DMS79 (cell line): ENCODE results near the gene ORC4.

Source experiments
- DNase-seq: peaks from one replicate; lab custom pipeline; 2025; lab: John Stamatoyannopoulos, UW

ORC4 gene

DNA sequence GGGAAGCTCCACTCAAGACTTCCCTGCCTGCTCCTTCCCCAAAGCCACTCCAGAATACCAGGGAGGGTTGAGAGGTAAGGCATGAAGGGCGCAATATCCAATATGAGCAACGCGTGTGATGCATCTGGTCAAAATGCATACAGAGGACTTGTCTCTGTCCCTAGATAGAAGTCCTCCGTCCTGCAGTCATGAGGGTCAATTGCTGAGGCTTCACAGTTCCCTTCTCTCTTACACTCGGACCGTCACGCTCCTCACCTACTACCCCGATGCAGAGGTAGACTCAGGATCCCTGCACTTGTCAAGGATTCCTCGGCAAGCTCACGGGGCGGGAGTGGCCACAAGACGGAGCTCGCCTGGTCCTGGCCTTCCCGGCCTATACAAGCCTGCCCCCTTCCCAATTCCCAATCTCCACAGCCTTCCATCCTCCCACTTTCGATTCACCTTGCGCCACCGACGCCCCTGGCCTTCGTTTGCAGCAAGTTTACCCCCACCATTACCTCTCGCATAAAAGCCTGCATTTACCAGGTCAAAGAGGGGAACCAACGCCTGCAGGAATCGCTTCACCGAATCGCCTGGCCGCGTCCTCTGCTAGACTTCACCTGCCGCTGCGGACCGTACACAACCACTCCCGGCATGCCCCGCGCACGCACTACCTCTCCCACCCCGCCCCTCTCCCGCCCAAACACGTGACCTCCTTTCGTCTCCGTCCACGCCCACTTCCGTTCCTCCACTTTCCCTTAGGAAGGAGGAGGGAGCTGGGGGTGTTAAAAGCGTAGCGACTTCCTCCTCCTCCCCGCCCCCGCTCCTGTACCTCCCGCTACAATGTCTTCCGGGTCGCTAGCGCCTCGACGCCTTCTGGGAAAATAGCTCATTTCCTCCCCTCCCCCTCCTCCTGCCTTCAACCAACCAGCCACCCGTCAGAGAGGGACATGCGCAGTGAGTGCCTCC, at the start of gene ORC4:
Gene ORC4 (minus strand): TSS at position 627 of the 948 bp plus-strand sequence. CDS start 44,779 bp downstream, outside the sequence.
- peak; percentile 99 for DNase-seq

DNA sequence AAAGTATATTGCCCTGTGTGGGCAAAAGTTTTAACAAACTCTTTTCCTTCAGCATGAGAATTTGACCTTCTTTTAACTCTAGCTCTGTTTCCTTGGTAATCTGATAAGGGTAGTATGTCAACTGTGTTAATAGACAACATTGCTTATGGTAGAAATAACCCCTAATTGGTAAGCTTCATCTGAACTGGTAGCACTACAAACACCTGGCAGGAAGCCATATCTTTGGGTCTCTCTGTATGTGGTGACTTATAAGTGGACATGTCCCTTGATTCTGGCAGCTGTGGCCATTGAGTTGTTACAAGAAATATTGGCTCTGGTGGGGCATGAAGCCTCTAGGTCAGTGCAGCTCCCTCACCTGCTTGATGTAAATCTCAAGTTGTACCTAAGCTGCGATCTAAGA, 47.3 kb upstream of the ORC4 start:
- DNase-seq: no peak

DNA sequence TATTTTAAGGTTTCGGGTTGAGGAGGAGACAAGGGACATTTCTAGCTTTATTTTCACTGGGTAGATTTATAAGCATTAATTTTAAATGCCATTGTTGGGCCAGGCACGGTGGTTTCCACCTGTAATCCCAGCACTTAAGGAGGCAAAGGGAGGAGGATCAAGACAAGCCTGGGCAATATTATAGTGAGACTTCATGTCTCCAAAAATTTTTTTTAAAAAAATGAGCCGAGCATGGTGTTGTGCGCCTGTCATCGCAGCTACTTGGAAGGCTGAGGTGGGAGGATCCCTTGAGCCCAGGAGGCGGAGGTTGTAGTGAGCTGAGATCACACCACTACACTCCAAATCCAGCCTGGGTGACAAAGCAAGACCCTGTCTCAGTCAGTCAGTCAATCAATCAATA, 45.4 kb upstream of the ORC4 start:
- no peak for DNase-seq

GRCh38 chr2:148063633-148064032, 43.1 kb upstream of the ORC4 start:
- DNase-seq: no peak

DNA sequence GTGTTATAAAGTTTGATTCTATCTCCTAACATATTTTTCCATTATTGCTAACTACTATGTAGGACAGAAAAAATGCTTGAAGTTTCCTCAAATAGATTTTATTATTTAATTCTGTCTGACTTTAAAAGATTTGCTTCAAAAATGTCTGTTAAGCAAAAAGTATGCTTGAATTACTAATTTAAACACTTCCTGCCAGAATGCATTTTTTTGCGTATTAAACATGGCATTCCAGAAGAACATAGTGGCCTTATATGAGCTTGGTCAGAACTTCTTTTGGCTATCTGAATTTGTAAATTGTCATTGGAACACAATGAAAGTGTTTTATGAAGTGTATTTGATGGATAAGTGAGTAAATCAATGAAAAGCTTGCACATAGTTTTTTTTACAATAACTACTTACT, 38.1 kb upstream of the ORC4 start:
- no peak for DNase-seq

DNA sequence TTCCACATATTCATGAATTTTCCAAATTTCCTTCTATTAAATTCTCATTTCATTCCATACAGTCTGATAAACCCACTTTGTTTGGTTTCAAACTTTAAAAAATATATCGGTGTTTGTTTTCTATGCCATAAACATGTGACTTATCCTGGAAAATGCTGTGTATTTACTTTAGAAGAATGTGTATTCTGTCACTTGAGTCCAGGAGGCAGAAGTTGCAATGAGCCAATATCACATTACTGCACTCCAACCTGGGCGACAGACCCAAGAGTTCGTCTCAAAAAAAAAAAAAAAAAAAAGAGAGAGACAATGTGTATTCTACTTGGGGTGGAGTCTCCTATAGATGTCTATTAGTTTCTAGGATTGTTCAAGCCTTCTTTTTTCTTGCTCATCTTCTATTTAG, 32.1 kb upstream of the ORC4 start:
- DNase-seq: no peak

DNA sequence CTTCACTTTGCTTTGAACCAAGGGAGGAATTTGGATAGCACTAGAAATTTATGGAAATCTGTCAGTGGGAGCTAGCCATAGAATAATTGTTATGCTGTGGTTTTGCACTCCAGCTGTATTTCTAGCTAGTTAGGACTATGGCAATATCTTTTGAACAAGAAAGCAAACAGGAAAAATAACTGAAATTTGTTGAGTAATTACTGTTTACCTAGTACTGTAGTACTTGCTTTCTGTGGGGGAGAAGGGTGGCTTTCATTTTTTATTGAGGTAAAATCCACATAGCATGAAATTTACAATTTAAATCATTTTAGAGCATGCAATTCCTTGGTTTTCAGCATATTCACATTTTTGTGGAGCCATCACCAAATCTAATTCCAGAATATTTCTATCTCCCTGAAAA, 28.7 kb upstream of the ORC4 start:
- no peak for DNase-seq

DNA sequence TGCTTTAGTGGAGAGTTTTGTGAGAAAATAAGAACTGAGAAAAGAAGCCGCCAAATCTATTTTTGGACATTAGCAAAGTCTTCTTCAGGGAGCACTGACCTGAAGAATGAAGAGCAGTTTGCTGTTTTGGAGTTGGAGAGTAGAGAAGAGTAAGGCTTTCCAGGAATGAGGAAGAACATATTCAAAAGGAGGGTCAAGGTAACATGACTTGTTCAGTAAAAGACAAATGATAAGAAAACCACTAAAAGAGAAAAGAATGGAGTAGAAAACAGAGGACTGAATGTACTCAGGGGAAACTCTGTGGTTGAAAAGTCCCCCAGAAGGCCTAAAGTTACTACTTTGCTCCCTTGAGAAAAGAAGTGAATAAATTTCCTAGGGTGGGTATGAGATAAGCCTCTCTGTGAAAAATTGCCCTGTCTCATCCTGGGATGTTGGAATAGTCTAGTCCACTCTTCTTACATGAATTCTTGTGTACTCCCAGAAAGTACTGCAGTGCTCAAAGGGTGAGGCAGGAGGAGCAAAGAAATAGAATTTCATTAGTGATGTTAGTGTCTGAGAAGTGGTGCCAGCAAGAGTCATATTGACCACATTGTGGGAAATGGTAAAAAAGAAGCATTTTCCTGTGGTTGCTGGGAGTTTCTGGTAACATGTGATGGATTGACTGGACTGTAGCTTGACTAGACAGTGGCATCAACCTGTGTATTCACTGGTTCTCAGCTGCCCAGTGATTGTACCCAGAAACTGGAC, 28.1 kb upstream of the ORC4 start:
- DNase-seq: no peak

DNA sequence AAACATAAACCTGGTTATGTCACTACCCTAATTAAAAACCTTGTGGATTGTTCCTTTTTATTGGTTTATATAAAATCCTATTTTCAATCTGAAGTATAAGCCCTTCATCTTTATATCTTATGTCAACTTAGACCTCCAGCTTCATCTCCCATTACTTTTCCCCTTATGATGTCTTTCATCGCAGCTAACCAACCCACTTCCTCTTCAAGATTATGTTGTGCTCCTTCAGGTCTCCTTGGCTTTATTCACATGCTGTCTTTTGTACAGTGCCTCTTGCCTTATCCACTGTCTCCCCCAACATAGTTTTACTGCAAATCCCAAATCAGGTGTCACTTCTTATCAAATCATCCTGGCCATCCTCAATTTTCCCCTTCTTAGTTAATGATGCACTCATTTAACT, 26.3 kb upstream of the ORC4 start:
- no peak for DNase-seq

GRCh38 chr2:148044322-148044721, 23.8 kb upstream of the ORC4 start:
- no peak for DNase-seq

DNA sequence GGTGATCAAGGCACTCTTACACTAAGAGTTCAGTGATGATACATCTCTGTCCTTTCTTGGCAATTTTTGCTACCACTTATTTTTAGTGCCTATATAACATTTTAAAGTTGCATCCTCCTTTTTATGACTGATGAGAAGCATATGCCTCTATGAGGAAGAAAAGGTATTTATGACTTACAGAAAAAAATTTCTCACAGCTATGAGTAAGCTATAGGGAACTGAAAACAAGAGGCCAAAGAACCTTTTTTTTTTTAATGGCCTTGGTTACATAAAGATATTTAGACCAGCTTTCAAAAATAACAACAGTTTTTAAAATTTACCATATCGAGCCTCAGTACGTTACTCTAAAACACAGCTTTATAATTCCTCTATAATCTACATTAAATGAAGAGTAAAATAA, 21.7 kb upstream of the ORC4 start:
- DNase-seq: no peak

GRCh38 chr2:148039783-148040182, 19.2 kb upstream of the ORC4 start:
- DNase-seq: no peak

DNA sequence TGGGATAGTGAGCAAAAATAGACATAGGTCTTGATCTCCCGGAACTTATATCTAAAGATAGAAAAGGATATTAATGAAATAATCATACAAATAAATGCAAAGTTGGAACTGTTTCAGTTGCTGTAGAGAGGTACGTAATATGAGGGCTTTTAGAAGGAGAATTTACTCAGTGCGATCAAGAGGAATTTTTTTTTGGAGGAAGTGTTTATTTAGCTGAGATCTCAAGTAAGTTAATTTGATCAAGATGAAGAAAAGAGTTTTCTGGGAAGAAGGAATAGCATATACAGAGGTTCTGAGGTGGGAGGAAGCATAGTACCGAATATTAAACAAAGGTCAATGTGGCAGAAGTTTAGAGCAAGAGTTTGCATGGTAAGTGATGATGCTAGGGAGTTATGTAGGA, 11.7 kb upstream of the ORC4 start:
- no peak for DNase-seq

- DNase-seq: peak; percentile 9
These were observed 10.6 kb upstream of the ORC4 start for GRCh38 chr2:148031152-148031551.

DNA sequence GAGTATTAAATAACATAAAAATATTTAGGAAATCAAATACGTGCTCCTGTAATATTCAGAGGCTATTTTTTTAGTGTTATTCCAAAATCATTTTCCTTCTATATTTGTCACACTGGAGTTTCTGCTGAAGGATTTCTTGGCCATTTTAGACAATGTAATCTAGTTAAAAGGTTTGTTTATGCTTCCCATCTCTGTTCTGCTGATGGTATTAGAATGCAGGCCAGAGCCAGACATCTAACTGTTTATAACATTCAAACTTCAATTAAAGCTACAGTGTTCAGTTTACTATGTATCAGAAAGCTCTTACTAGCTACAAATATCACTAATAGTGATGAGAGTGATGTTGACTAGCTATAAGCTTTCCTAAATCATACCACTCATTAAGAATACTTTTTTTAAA, 8.2 kb upstream of the ORC4 start:
- DNase-seq: no peak

DNA sequence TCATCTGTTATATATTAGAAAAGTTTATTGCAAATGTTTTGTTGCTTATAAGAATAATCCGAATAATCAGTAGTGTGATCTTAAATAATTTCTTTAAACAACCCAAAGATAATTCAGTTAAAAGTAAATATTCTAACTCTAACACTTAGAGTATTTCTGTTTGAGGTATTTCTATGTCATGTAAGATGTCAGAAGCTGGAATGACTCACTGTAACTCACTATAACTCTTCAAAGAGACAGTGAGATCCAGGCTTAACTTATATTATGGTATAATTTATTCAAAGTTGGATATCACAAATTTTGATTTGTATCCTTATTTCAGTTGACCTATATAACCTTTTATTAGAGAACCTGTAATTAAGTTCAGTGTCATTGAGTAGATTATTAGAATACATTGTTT, 7.3 kb upstream of the ORC4 start:
- DNase-seq: no peak

GRCh38 chr2:148026573-148026972, 6.0 kb upstream of the ORC4 start:
- no peak for DNase-seq

DNA sequence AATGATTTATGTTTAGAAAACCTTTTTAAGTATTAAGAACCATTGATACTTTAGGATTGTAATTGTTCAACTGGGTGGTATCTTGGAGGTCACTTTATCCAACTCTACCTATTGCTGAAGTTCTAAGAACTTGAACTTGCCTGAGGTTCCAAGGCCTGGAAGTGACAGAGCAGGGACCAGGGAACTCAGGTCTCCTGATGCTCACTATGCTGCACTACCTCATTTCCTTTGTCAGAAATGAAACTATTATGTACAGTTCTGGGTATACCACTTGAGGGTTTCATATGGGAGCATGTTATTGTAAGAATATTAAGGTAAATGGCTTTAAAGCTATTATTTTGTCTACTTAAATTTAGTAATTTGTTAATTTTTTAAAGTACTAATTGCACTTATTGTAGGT, 3.3 kb upstream of the ORC4 start:
- no peak for DNase-seq

- DNase-seq: no peak
These were observed 2.3 kb upstream of the ORC4 start for GRCh38 chr2:148022882-148023281.

DNA sequence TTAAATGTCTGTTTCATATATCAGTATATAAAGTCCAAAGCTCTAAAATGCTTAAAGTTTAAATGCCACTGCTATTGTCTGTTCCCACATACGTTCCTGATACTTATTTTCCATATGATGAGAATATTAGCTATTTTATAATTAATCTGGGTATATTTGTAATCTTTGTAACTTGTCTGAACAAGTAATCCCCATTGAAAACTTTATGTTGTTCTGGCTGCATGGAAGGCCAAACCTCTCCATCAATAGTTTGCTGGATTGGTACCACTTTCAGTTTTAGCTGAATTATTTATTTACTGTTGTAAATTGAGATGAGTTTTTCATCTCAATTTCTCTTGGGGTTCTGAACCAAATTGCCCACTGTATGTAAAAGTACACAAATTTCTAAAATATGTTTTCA, 1.8 kb upstream of the ORC4 start:
- no peak for DNase-seq

DNA sequence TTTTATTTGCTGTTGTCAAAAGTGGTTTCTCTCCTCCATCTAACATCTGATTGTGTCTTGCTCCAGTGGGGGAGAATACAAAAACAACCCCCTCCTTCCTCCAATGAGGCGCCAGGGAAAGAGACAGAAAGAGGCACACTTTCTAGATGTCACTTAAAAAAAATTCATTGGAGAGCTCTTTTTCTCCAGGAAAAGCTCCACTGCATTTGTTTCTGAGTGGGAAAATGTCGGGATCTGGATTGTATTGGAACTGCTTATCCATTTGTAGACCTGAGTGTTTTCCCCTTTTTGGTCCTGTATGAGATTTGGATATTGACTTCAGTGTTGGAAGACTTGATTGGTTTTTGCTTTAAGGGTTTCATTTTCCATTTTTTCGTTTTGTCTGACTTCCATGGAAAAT, 1.3 kb upstream of the ORC4 start:
- no peak for DNase-seq

DNA sequence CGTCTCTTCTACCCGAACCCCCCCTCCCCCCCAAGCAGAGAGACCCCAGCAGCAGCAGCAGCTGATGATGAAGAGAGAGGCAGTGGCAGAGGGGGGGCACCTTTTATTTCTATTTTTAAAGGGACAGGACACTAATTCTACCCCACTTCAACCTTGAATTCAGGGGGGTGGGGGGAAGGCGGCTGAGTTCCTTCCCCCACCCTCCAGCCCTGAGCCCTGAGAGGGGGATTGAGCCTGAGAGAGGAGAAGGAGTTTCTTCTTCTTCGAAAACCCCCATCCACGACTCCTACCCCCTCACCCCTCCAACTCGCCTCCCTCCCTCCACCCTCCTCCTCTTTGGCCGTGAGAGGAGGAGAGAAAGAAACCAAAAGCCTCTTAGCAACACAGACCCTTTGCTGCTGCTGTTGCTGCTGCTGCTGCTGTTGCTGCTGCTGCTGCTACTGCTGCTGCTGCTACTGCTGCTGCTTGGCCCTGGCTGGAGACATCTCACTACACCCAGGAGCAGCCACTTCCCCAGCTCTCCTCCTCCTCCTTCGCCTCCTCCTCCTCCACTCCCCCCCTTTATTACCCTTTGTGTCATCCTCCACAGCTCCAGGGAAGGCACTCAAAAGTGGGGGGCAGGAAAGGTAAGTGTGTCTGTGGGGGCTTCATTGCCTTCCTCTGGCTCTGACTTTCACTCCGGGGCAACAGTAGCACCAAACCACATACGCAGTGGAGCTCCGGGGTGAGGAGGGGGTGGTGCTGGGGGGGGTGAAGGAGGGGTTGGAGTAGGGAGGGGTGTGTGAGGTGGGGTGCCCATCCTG, 723 bp upstream of the ORC4 start, which contains the start of gene MBD5:
Gene MBD5 (plus strand): TSS at position 33 of the 803 bp plus-strand sequence.
- DNase-seq: peak; percentile 43
